Mammary epithelial cell (primary cell): ENCODE measurements around the gene HIP1R.

ENCODE experiments used
- CTCF ChIP-seq, 2 donors: IDR thresholded peaks in 1 of 2; conservative IDR thresholded peaks in 1 of 2; 2 replicates each; pipeline ENCODE4 v1.5.1; 2011 to 2012; ENCODE audit warnings: inconsistent platforms in 2 of 2, low read length in 2 of 2, mild to moderate bottlenecking in 2 of 2, control low read depth in 1 of 2, low read depth in 1 of 2; ENCODE audit not compliant: insufficient read depth in 1 of 2; ENCODE audit errors: extremely low read depth in 1 of 2
- EZH2 ChIP-seq: IDR thresholded peaks from 2 replicates; pipeline ENCODE4 v1.6.1; 2012; ENCODE audit warnings: low read length, inconsistent platforms, borderline replicate concordance

GRCh38 chr12:122834921-122835749 lies at the start of gene HIP1R:
- no peak for TF ChIP-seq EZH2
- TF ChIP-seq CTCF (conservative IDR thresholded peaks at IDR 0.05 in 1 of 2, IDR thresholded peaks at IDR 0.05 in 1 of 2; ENCODE audit: extremely low read depth in 1 of 2, insufficient read depth in 1 of 2, low read depth in 1 of 2, low read length in 2 of 2): no peak
